ENCODE measurements around the gene PPIF.

PPIF gene

GRCh38 chr10:79335094-79335469 is 12.2 kb upstream of the PPIF start:
- no peaks in the 10 kb centered on the region for H4K20me1 ChIP-seq (ENCODE audit: control insufficient read depth, insufficient read depth, low read depth, low read length)
- no peaks in the 10 kb centered on the region for H3K9me2 ChIP-seq (replicated peaks; ENCODE audit: control insufficient read depth, low read length)
- no peak overlapping the region for H3K4me3 ChIP-seq (ENCODE audit: low read length)
- no peaks in the 10 kb centered on the region for H3K79me2 ChIP-seq (ENCODE audit: control insufficient read depth, low read length)
- H3K4me1 ChIP-seq (ENCODE audit: control insufficient read depth, low read length) = 0 out of 2 replicates have a peak, but pooled peaks cover 5% of the 10 kb centered on the region
- H3K9me3 ChIP-seq (ENCODE audit: control insufficient read depth, insufficient read depth, low read length) = no peaks in the 10 kb centered on the region
- no peaks in the 10 kb centered on the region for H3K36me3 ChIP-seq (ENCODE audit: control insufficient read depth, low read length)
- TF ChIP-seq CTCF (IDR thresholded peaks at IDR 0.05; ENCODE audit: low read depth, low read length, poor library complexity, severe bottlenecking) = no peak
- no peak for TF ChIP-seq EZH2phosphoT487 (IDR thresholded peaks at IDR 0.05; ENCODE audit: borderline replicate concordance, low read length)
- H3K27ac ChIP-seq (ENCODE audit: low read depth, low read length) = no peak overlapping the region
- H3F3A ChIP-seq (ENCODE audit: control insufficient read depth, insufficient read depth) = no peaks in the 10 kb centered on the region
- peaks cover 14% of the 10 kb centered on the region for H3K27me3 ChIP-seq (ENCODE audit: control insufficient read depth, low read length)
- no peak overlapping the region for H3K4me2 ChIP-seq (ENCODE audit: low read length)

- 0 out of 2 replicates have a peak, but pooled peaks cover 5% of the 10 kb centered on the region for H3K4me1 ChIP-seq (ENCODE audit: control insufficient read depth, low read length)
- no peaks in the 10 kb centered on the region for H3K9me2 ChIP-seq (replicated peaks; ENCODE audit: control insufficient read depth, low read length)
- TF ChIP-seq CTCF (IDR thresholded peaks at IDR 0.05; ENCODE audit: low read depth, low read length, poor library complexity, severe bottlenecking) (no peak), EZH2phosphoT487 (IDR thresholded peaks at IDR 0.05; ENCODE audit: borderline replicate concordance, low read length) (no peak)
- peaks cover 14% of the 10 kb centered on the region for H3K27me3 ChIP-seq (ENCODE audit: control insufficient read depth, low read length)
- H4K20me1 ChIP-seq (ENCODE audit: control insufficient read depth, insufficient read depth, low read depth, low read length) = no peaks in the 10 kb centered on the region
- H3K79me2 ChIP-seq (ENCODE audit: control insufficient read depth, low read length) = no peaks in the 10 kb centered on the region
- no peak overlapping the region for H3K4me2 ChIP-seq (ENCODE audit: low read length)
- H3K9me3 ChIP-seq (ENCODE audit: control insufficient read depth, insufficient read depth, low read length) = no peaks in the 10 kb centered on the region
- H3K27ac ChIP-seq (ENCODE audit: low read depth, low read length) = no peak overlapping the region
- H3F3A ChIP-seq (ENCODE audit: control insufficient read depth, insufficient read depth) = no peaks in the 10 kb centered on the region
- no peaks in the 10 kb centered on the region for H3K36me3 ChIP-seq (ENCODE audit: control insufficient read depth, low read length)
- no peak overlapping the region for H3K4me3 ChIP-seq (ENCODE audit: low read length)
Observed at GRCh38 chr10:79335470-79336235, 11.6 kb upstream of the PPIF start.

- Histone ChIP-seq H3K27ac (ENCODE audit: low read depth, low read length) (no peak overlapping the region), H3K9me3 (ENCODE audit: control insufficient read depth, insufficient read depth, low read length) (no peaks in the 10 kb centered on the region), H3K9me2 (replicated peaks; ENCODE audit: control insufficient read depth, low read length) (no peaks in the 10 kb centered on the region), H3K79me2 (ENCODE audit: control insufficient read depth, low read length) (no peaks in the 10 kb centered on the region), H3K4me3 (ENCODE audit: low read length) (no peak overlapping the region), H3K4me1 (ENCODE audit: control insufficient read depth, low read length) (0 out of 2 replicates have a peak, but pooled peaks cover 5% of the 10 kb centered on the region), H3K36me3 (ENCODE audit: control insufficient read depth, low read length) (no peaks in the 10 kb centered on the region), H3K4me2 (ENCODE audit: low read length) (no peak overlapping the region), H3F3A (ENCODE audit: control insufficient read depth, insufficient read depth) (no peaks in the 10 kb centered on the region), H3K27me3 (ENCODE audit: control insufficient read depth, low read length) (peaks cover 12% of the 10 kb centered on the region), H4K20me1 (ENCODE audit: control insufficient read depth, insufficient read depth, low read depth, low read length) (no peaks in the 10 kb centered on the region)
- TF ChIP-seq EZH2phosphoT487 (IDR thresholded peaks at IDR 0.05; ENCODE audit: borderline replicate concordance, low read length) = no peak
- TF ChIP-seq CTCF (IDR thresholded peaks at IDR 0.05; ENCODE audit: low read depth, low read length, poor library complexity, severe bottlenecking) = no peak
Observed at GRCh38 chr10:79336276-79336675, 11.0 kb upstream of the PPIF start.
